Hepatocyte (in vitro differentiated cells): ENCODE measurements around the gene CD200. TPM values are rescaled to one million over a fixed set of nuclear protein-coding genes. Genes with fewer than 3 reads are reported as not detected.

ENCODE experiments used
- DNase-seq: peaks from one replicate; pipeline ENCODE4 v3.0.0-alpha.2; 2016; ENCODE audit warnings: low spot score
- H2AFZ ChIP-seq: fragments of 200-600 bp; sonication (generic); 2 replicates; pipeline ENCODE4 v1.6.0; 2016; ENCODE audit warnings: antibody characterized with exemption, mild to moderate bottlenecking
- H3K27ac ChIP-seq: fragments of 200-600 bp; sonication (generic); 2 replicates; pipeline ENCODE4 v1.5.1; 2016; ENCODE audit warnings: mild to moderate bottlenecking
- H3K27me3 ChIP-seq: fragments of 200-600 bp; sonication (generic); 2 replicates; pipeline ENCODE4 v1.6.1; 2016
- H3K36me3 ChIP-seq: fragments of 200-600 bp; sonication (generic); replicated peaks from 2 replicates; pipeline ENCODE4 v1.5.1; 2016; ENCODE audit warnings: low read depth; ENCODE audit not compliant: insufficient read depth
- H3K4me1 ChIP-seq: fragments of 200-600 bp; sonication (generic); 2 replicates; pipeline ENCODE4 v1.5.1; 2016; ENCODE audit warnings: mild to moderate bottlenecking, moderate library complexity; ENCODE audit not compliant: insufficient read depth
- H3K4me2 ChIP-seq: fragments of 200-600 bp; sonication (generic); 2 replicates; pipeline ENCODE4 v1.6.0; 2016
- H3K4me3 ChIP-seq: fragments of 200-600 bp; sonication (generic); 2 replicates; pipeline ENCODE4 v1.5.1; 2016; ENCODE audit warnings: mild to moderate bottlenecking
- H3K79me2 ChIP-seq: fragments of 200-600 bp; sonication (generic); 2 replicates; pipeline ENCODE4 v1.6.0; 2017; ENCODE audit warnings: mild to moderate bottlenecking
- H3K9me2 ChIP-seq: fragments of 200-600 bp; sonication (generic); replicated peaks from 2 replicates; pipeline ENCODE4 v1.6.0; 2017; ENCODE audit warnings: mild to moderate bottlenecking; ENCODE audit not compliant: insufficient read depth
- H3K9me3 ChIP-seq: fragments of 200-600 bp; sonication (generic); 2 replicates; pipeline ENCODE4 v1.5.1; 2016; ENCODE audit warnings: low read depth, mild to moderate bottlenecking
- H4K20me1 ChIP-seq: fragments of 200-600 bp; sonication (generic); 2 replicates; pipeline ENCODE4 v1.6.0; 2016; ENCODE audit warnings: mild to moderate bottlenecking; ENCODE audit not compliant: insufficient read depth, poor library complexity, severe bottlenecking
- CTCF ChIP-seq: fragments of 200-600 bp; sonication (generic); IDR thresholded peaks from 2 replicates; pipeline ENCODE4 v1.5.1; 2016; ENCODE audit warnings: antibody characterized with exemption, mild to moderate bottlenecking; ENCODE audit not compliant: poor library complexity
- EZH2 ChIP-seq: fragments of 200-600 bp; sonication (generic); IDR thresholded peaks from 2 replicates; pipeline ENCODE4 v1.6.1; 2016; ENCODE audit warnings: antibody characterized with exemption, mild to moderate bottlenecking, borderline replicate concordance
- EZH2phosphoT487 ChIP-seq: fragments of 200-600 bp; sonication (generic); IDR thresholded peaks from one replicate; pipeline ENCODE4 v1.6.1; 2018; ENCODE audit warnings: antibody characterized with exemption, mild to moderate bottlenecking, low read depth, moderate library complexity; ENCODE audit not compliant: unreplicated experiment, severe bottlenecking
- WGBS: methylation state at CpG from one replicate; pipeline ENCODE4 v1.1.6; 2016; ENCODE audit warnings: low lambda C conversion rate; ENCODE audit errors: missing lambda C conversion rate; 5-methylcytosine and 5-hydroxymethylcytosine counted together
- polyA plus RNA-seq: library from polyadenylated mRNA; unstranded; fragments of >200 nt; fragmentation: Nextera tagmentation; extraction: Ambion mirVana; gene quantifications from 2 replicates; pipeline ENCODE4 v1.2.1, GENCODE V29; 2016
- total RNA-seq: library from RNA; depleted of rRNA; stranded (reverse); fragments of >200 nt; gene quantifications from 2 replicates; pipeline ENCODE4 v1.2.3, GENCODE V29; 2014

Gene CD200
- total and polyA plus RNA-seq, 2 experiments from 2014 or later = 12.6 to 16.8 TPM

- no peak for TF ChIP-seq EZH2
- TF ChIP-seq EZH2phosphoT487 = no peak
- TF ChIP-seq CTCF = no peak
- no peak overlapping the region for H2AFZ ChIP-seq
- no peak for DNase-seq
- H3K27ac ChIP-seq = no peak overlapping the region
- 86% methylated on average over 3 of the region's 3 CpGs for WGBS
- no peak overlapping the region for H3K4me3 ChIP-seq
- no peaks in the 10 kb centered on the region for H3K79me2 ChIP-seq
- H3K4me1 ChIP-seq = peaks cover 2% of the 10 kb centered on the region
- no peaks in the 10 kb centered on the region for H3K27me3 ChIP-seq
- no peaks in the 10 kb centered on the region for H4K20me1 ChIP-seq
- no peaks in the 10 kb centered on the region for H3K36me3 ChIP-seq
- no peaks in the 10 kb centered on the region for H3K9me3 ChIP-seq
- no peaks in the 10 kb centered on the region for H3K9me2 ChIP-seq
- H3K4me2 ChIP-seq = no peak overlapping the region
These were observed 38.6 kb downstream of the CD200 start for GRCh38 chr3:112371569-112371968.

- H3K27ac ChIP-seq = no peak overlapping the region
- no peaks in the 10 kb centered on the region for H3K79me2 ChIP-seq
- H3K36me3 ChIP-seq = no peaks in the 10 kb centered on the region
- H3K4me1 ChIP-seq = peaks cover 7% of the 10 kb centered on the region
- no peak overlapping the region for H2AFZ ChIP-seq
- DNase-seq = no peak
- no peak overlapping the region for H3K4me2 ChIP-seq
- H3K27me3 ChIP-seq = no peaks in the 10 kb centered on the region
- WGBS = 97% methylated on average over 1 of the region's 1 CpG
- no peaks in the 10 kb centered on the region for H3K9me2 ChIP-seq
- H3K4me3 ChIP-seq = no peak overlapping the region
- TF ChIP-seq EZH2 = no peak
- no peak for TF ChIP-seq EZH2phosphoT487
- no peak for TF ChIP-seq CTCF
- no peaks in the 10 kb centered on the region for H4K20me1 ChIP-seq
- H3K9me3 ChIP-seq = no peaks in the 10 kb centered on the region
These were observed 39.4 kb downstream of the CD200 start for GRCh38 chr3:112372396-112372795.

- H3K4me1 ChIP-seq = peaks cover 7% of the 10 kb centered on the region
- no peak for DNase-seq
- no peaks in the 10 kb centered on the region for H4K20me1 ChIP-seq
- no peak overlapping the region for H3K4me2 ChIP-seq
- TF ChIP-seq EZH2 (no peak), EZH2phosphoT487 (no peak), CTCF (no peak)
- H3K27ac ChIP-seq = no peak overlapping the region
- no peaks in the 10 kb centered on the region for H3K36me3 ChIP-seq
- 95% methylated on average over 4 of the region's 4 CpGs for WGBS
- H3K9me3 ChIP-seq = no peaks in the 10 kb centered on the region
- no peaks in the 10 kb centered on the region for H3K79me2 ChIP-seq
- no peaks in the 10 kb centered on the region for H3K9me2 ChIP-seq
- no peaks in the 10 kb centered on the region for H3K27me3 ChIP-seq
- H2AFZ ChIP-seq = no peak overlapping the region
- H3K4me3 ChIP-seq = no peak overlapping the region
These were observed 40.5 kb downstream of the CD200 start for GRCh38 chr3:112373476-112373875.

GRCh38 chr3:112373924-112374323, 41.0 kb downstream of the CD200 start:
- Histone ChIP-seq H3K27ac (no peak overlapping the region), H3K9me3 (no peaks in the 10 kb centered on the region), H3K27me3 (no peaks in the 10 kb centered on the region), H3K9me2 (no peaks in the 10 kb centered on the region), H3K4me3 (no peak overlapping the region), H4K20me1 (no peaks in the 10 kb centered on the region), H3K4me1 (peaks cover 11% of the 10 kb centered on the region), H3K4me2 (no peak overlapping the region), H3K36me3 (no peaks in the 10 kb centered on the region), H2AFZ (no peak overlapping the region), H3K79me2 (no peaks in the 10 kb centered on the region)
- TF ChIP-seq EZH2phosphoT487 = no peak
- no peak for TF ChIP-seq EZH2
- TF ChIP-seq CTCF = no peak
- 79% methylated on average over 2 of the region's 2 CpGs for WGBS
- DNase-seq = no peak
